Measurements from ENCODE around the gene FGD3. TPM values are rescaled to one million over a fixed set of nuclear protein-coding genes. Genes with fewer than 3 reads are reported as not detected.

FGD3 gene
- total RNA-seq, 2 donors from 2014 or later, result 142 to 160 TPM

DNA sequence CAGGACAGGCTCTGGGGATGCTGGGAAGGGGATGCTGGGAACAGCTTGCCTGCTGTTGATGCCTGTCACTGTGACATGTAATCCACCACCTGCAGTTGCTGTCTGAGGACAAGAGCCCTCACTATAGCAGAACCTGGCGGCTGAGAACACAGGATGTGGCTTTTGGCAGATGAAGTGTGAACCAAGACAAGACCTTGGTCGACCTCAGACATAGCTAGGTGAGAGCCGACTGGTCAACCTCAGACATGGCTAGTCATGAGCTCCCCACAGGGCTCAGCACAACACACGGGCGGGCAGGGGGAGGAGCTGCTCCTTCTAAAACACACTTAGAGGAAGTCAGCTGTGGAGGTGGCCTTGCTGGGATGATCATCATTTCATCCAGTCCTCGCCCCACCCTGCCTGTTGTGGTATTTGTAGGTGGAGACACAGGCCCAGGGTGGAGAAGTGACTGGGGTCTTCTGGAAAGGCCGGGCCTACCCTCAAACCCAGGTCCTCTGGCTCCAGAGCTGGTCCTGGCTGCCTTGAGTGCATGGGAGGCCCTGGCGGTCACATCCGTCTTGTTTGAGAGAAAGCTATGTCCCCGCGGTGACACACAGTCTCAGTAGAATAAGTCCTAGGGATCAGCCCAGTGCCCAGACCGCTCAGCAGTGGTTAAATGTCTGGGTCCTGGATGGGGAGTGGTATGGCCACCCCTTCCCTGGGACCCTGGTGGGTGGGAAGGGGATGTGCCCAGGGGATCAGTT lies 117.2 kb downstream of the FGD3 start:
- Mint-ChIP-seq H3K27ac (peak overlapping the region; percentile 100), H3K36me3 (ENCODE audit: low read depth) (peaks cover 2% of the 10 kb centered on the region), H3K4me3 (peak overlapping the region; percentile 88), H3K27me3 (no peaks in the 10 kb centered on the region), H3K4me1 (peaks cover 74% of the 10 kb centered on the region)
- no peaks in the 10 kb centered on the region for H3K9me3 ChIP-seq (ENCODE audit: control insufficient read depth, low read length, poor library complexity, severe bottlenecking)
- DNase-seq (peak; percentile 50 to 71 (median 70)), ATAC-seq (peak; percentile 96)

DNA sequence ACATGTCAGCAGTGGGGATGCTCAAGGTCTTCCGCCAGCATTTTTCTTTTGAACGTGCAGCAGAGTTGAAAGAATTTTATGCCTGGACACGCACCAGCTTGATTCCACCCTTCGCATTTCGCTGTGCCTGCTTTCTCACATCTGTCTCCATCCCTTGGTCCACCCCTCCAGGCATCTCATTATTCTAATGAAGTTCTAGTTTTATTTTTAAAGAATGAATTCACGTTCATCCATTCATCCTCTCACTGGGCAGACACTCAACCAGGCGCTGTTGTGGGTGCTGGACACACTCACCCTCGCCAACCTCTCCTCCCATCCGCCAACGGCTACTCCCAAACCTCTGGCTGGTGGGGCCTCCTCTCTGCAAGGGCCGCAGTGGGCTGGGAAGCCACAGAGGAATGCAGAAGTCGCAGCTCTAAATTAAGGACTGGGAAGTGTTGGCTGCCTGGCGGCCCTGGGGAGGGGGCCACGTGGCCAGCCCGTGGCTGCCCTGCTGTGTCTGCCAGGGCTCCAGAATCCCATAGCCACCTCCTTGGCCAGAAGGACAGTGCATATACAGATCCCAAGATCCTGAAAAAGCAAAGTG lies 117.9 kb downstream of the FGD3 start:
- H3K36me3 Mint-ChIP-seq (ENCODE audit: low read depth), result peaks cover 2% of the 10 kb centered on the region
- H3K27me3 Mint-ChIP-seq, result no peaks in the 10 kb centered on the region
- H3K4me1 Mint-ChIP-seq, result peaks cover 71% of the 10 kb centered on the region

DNA sequence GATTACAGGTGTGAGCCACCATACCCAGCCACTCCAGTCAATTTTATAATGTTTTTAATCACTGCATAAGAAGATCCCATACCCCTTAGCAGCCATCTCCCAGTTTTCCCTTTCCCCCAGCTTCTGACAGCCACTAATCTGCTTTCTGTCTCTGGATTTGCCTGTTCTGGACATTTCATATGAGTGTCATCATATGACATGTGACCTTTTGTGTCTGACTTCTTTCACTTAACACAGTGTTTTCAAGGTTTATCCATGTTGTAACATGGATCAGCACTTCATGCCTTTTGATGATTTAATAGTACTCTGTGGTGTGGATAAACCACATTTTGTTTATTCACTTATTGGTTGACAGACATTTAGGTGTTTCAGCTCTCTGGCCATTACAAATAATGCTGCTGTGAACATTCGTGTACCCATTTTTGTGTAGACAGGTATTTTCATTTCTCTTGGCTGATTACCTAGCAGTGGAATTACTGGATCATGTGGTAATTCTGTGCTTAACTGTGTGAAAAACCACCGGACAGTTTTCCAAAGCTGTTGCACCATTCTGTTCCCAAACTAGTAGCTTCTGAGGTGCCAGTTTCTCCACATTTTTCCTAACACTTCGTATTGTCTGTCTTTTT lies 119.8 kb downstream of the FGD3 start:
- peak overlapping the region; percentile 50 for H3K4me3 Mint-ChIP-seq
- H3K36me3 Mint-ChIP-seq (ENCODE audit: low read depth), result peaks cover 2% of the 10 kb centered on the region
- no peaks in the 10 kb centered on the region for H3K27me3 Mint-ChIP-seq
- peak overlapping the region; percentile 100 for H3K27ac Mint-ChIP-seq
- no peaks in the 10 kb centered on the region for H3K9me3 ChIP-seq (ENCODE audit: control insufficient read depth, low read length, poor library complexity, severe bottlenecking)
- H3K4me1 Mint-ChIP-seq, result peaks cover 59% of the 10 kb centered on the region
- no peak for ATAC-seq
- DNase-seq, result no peak

More for the DNA sequence above, 117.9 kb downstream of the FGD3 start:
- Mint-ChIP-seq H3K27ac (peak overlapping the region; percentile 100), H3K4me3 (peak overlapping the region; percentile 88)
- no peak for DNase-seq
- H3K9me3 ChIP-seq (ENCODE audit: control insufficient read depth, low read length, poor library complexity, severe bottlenecking), result no peaks in the 10 kb centered on the region
- ATAC-seq, result no peak

DNA sequence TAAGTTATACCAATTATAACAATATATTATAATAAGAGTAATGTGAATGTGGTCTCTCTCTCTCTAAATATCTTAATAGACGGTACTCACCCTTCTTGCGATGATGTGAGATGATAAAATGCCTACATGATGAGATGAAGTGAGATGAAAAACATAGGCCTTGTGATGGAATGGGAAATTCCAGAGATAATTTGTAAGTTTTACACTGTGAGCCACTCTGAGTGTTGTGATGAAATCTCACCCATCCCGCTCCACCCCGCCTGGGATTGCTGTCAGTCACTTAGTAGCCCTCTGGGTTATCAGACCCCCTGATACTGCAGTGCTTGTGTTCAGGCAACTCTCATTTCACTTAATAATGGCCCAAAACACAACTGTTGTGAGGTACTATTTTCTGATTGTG lies 121.6 kb downstream of the FGD3 start:
- DNase-seq (no peak), ATAC-seq (no peak)
- Mint-ChIP-seq H3K4me1 (peaks cover 50% of the 10 kb centered on the region), H3K27me3 (no peaks in the 10 kb centered on the region), H3K27ac (peak overlapping the region; percentile 100), H3K4me3 (no peak overlapping the region), H3K36me3 (ENCODE audit: low read depth) (peaks cover 2% of the 10 kb centered on the region)
- no peaks in the 10 kb centered on the region for H3K9me3 ChIP-seq (ENCODE audit: control insufficient read depth, low read length, poor library complexity, severe bottlenecking)

- H3K9me3 ChIP-seq (ENCODE audit: control insufficient read depth, low read length, poor library complexity, severe bottlenecking), result no peaks in the 10 kb centered on the region
- Mint-ChIP-seq H3K27me3 (no peaks in the 10 kb centered on the region), H3K27ac (no peak overlapping the region), H3K4me1 (peaks cover 31% of the 10 kb centered on the region), H3K4me3 (no peak overlapping the region), H3K36me3 (ENCODE audit: low read depth) (peaks cover 2% of the 10 kb centered on the region)
- no peak for DNase-seq
- peak; percentile 52 for ATAC-seq
These were observed 124.1 kb downstream of the FGD3 start for GRCh38 chr9:93071464-93071863.

DNA sequence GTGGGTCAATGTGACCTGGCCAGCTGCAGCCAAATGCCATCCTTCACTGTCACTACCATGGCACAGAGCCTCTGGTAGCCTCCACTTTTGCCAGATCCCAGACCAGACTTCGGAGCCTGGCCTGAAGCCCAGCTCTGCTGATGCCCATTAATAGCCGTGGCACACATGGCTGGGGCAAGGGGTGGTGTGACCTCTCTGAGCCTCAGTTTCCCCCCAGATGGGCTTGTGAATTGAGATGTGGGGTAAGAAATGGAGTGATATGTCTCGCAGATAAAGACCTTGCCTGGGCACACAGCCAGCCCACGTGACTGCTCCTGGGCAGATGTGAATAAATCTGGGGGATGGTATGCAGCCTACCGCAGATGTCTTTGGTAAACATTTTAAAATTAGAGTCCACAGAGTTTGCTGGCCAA lies 125.1 kb downstream of the FGD3 start:
- H3K9me3 ChIP-seq (ENCODE audit: control insufficient read depth, low read length, poor library complexity, severe bottlenecking), result no peaks in the 10 kb centered on the region
- DNase-seq (no peak), ATAC-seq (no peak)
- peaks cover 31% of the 10 kb centered on the region for H3K4me1 Mint-ChIP-seq
- H3K36me3 Mint-ChIP-seq (ENCODE audit: low read depth), result peaks cover 2% of the 10 kb centered on the region
- no peak overlapping the region for H3K4me3 Mint-ChIP-seq
- H3K27ac Mint-ChIP-seq, result no peak overlapping the region
- H3K27me3 Mint-ChIP-seq, result no peaks in the 10 kb centered on the region

- H3K9me3 ChIP-seq (ENCODE audit: control insufficient read depth, low read length, poor library complexity, severe bottlenecking), result no peaks in the 10 kb centered on the region
- peaks cover 9% of the 10 kb centered on the region for H3K36me3 Mint-ChIP-seq (ENCODE audit: low read depth)
- no peaks in the 10 kb centered on the region for H3K27me3 Mint-ChIP-seq
- ATAC-seq (no peak), DNase-seq (no peak)
- peaks cover 21% of the 10 kb centered on the region for H3K4me1 Mint-ChIP-seq
- no peak overlapping the region for H3K4me3 Mint-ChIP-seq
- peak overlapping the region; percentile 79 for H3K27ac Mint-ChIP-seq
These were observed 128.9 kb downstream of the FGD3 start for GRCh38 chr9:93076101-93076791.

GRCh38 chr9:93076792-93077128 lies 129.4 kb downstream of the FGD3 start:
- H3K36me3 Mint-ChIP-seq (ENCODE audit: low read depth), result peaks cover 9% of the 10 kb centered on the region
- DNase-seq (no peak), ATAC-seq (no peak)
- no peak overlapping the region for H3K4me3 Mint-ChIP-seq
- H3K27me3 Mint-ChIP-seq, result no peaks in the 10 kb centered on the region
- peak overlapping the region; percentile 79 for H3K27ac Mint-ChIP-seq
- H3K4me1 Mint-ChIP-seq, result peaks cover 18% of the 10 kb centered on the region
- H3K9me3 ChIP-seq (ENCODE audit: control insufficient read depth, low read length, poor library complexity, severe bottlenecking), result no peaks in the 10 kb centered on the region

GRCh38 chr9:93077367-93077766 lies 130.0 kb downstream of the FGD3 start:
- peak overlapping the region; percentile 79 for H3K27ac Mint-ChIP-seq
- peaks cover 18% of the 10 kb centered on the region for H3K4me1 Mint-ChIP-seq
- ATAC-seq, result no peak
- H3K27me3 Mint-ChIP-seq, result no peaks in the 10 kb centered on the region
- no peaks in the 10 kb centered on the region for H3K9me3 ChIP-seq (ENCODE audit: control insufficient read depth, low read length, poor library complexity, severe bottlenecking)
- no peak overlapping the region for H3K4me3 Mint-ChIP-seq
- no peak for DNase-seq
- H3K36me3 Mint-ChIP-seq (ENCODE audit: low read depth), result peaks cover 9% of the 10 kb centered on the region

DNA sequence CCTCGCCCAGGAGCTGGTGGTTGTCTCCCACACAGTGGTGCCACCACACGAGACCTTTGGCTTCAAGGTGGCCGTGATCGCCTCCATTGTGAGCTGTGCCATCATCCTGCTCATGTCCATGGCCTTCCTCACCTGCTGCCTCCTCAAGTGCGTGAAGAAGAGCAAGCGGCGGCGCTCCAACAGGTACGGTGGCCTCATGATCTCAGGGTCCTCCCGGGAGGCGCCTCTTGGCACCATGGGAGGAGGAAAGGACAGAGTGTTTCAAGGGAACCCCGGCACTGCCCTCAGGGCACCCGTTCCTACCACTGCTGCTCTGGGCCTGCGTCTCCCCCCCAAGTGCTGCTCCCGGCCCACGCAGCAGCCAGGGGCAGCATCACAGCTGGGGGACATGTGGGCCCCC lies 130.5 kb downstream of the FGD3 start:
- Mint-ChIP-seq H3K4me3 (no peak overlapping the region), H3K4me1 (peaks cover 21% of the 10 kb centered on the region), H3K36me3 (ENCODE audit: low read depth) (peaks cover 9% of the 10 kb centered on the region), H3K27me3 (no peaks in the 10 kb centered on the region), H3K27ac (peak overlapping the region; percentile 79)
- DNase-seq (no peak), ATAC-seq (no peak)
- no peaks in the 10 kb centered on the region for H3K9me3 ChIP-seq (ENCODE audit: control insufficient read depth, low read length, poor library complexity, severe bottlenecking)

GRCh38 chr9:93079371-93079770 lies 132.0 kb downstream of the FGD3 start:
- DNase-seq, result no peak
- H3K9me3 ChIP-seq (ENCODE audit: control insufficient read depth, low read length, poor library complexity, severe bottlenecking), result no peaks in the 10 kb centered on the region
- Mint-ChIP-seq H3K4me3 (no peak overlapping the region), H3K4me1 (peaks cover 27% of the 10 kb centered on the region), H3K27ac (no peak overlapping the region), H3K36me3 (ENCODE audit: low read depth) (peaks cover 9% of the 10 kb centered on the region), H3K27me3 (no peaks in the 10 kb centered on the region)
- no peak for ATAC-seq

DNA sequence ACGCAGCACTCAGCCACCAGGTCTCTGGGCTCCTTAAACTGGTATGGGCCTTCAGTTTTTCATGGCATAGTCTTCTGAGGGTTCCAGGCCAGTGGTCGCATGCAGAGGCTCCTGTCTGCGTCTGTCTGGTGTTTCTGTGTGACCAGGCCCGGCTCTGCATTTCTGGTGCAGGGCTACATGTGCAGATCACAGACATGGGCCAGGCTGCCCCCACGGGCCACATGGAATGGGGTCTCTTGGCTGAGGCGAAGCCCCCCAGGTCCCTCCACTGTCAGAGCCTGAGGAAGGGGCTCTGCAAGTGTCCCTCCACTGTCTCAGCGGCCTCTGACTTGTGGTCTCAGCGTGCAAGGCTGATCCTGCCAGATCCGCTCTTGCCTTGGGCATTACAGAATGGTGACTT lies 133.1 kb downstream of the FGD3 start:
- no peak overlapping the region for H3K4me3 Mint-ChIP-seq
- no peaks in the 10 kb centered on the region for H3K27me3 Mint-ChIP-seq
- H3K36me3 Mint-ChIP-seq (ENCODE audit: low read depth), result peaks cover 9% of the 10 kb centered on the region
- no peak overlapping the region for H3K27ac Mint-ChIP-seq
- ATAC-seq, result no peak
- DNase-seq, result no peak
- H3K9me3 ChIP-seq (ENCODE audit: control insufficient read depth, low read length, poor library complexity, severe bottlenecking), result no peaks in the 10 kb centered on the region
- peaks cover 24% of the 10 kb centered on the region for H3K4me1 Mint-ChIP-seq

GRCh38 chr9:93081081-93081529 lies 133.8 kb downstream of the FGD3 start:
- H3K9me3 ChIP-seq (ENCODE audit: control insufficient read depth, low read length, poor library complexity, severe bottlenecking), result no peaks in the 10 kb centered on the region
- H3K36me3 Mint-ChIP-seq (ENCODE audit: low read depth), result peaks cover 9% of the 10 kb centered on the region
- peak overlapping the region; percentile 41 for H3K27ac Mint-ChIP-seq
- H3K27me3 Mint-ChIP-seq, result no peaks in the 10 kb centered on the region
- ATAC-seq (no peak), DNase-seq (no peak)
- H3K4me1 Mint-ChIP-seq, result peaks cover 24% of the 10 kb centered on the region
- no peak overlapping the region for H3K4me3 Mint-ChIP-seq
